WTC11 (cell line): ENCODE data around the gene GPA33. TPM values are rescaled to one million over a fixed set of nuclear protein-coding genes. Genes with fewer than 3 reads are reported as not detected.

Source experiments
- total RNA-seq: library from RNA; stranded (reverse); gene quantifications from 3 replicates; pipeline ENCODE4 v1.2.3, GENCODE V29; 2021

Gene GPA33
- total RNA-seq, 1 experiment from 2014 or later, result 0.63 TPM

Other genes with a start within 250 kb of the GPA33 start
- 16.6 to 18.8 TPM (median 17.5 TPM) in 3 replicates for gene TADA1, start 214.1 kb downstream of the GPA33 start, total RNA-seq
- 0.89 to 1.8 TPM (median 1.6 TPM) in 3 replicates for gene ILDR2, start 114.8 kb downstream of the GPA33 start, total RNA-seq
- 0.25 to 0.26 TPM in 2 of 3 replicates, not detected in the other for gene MAEL, start 101.1 kb downstream of the GPA33 start, total RNA-seq
- 0.14 to 0.59 TPM (median 0.57 TPM) in 3 replicates for gene STYXL2, start 3.7 kb upstream of the GPA33 start, total RNA-seq
- 51.0 to 55.0 TPM (median 51.3 TPM) in 3 replicates for gene POU2F1, start 130.5 kb upstream of the GPA33 start, total RNA-seq